HCT116 (cell line): ENCODE measurements around the gene INPP5F. TPM values are rescaled to one million over a fixed set of nuclear protein-coding genes. Genes with fewer than 3 reads are reported as not detected.

ENCODE experiments used
- ATAC-seq: fragments of 200-7000 bp; cut with Tn5 transposase; 2 replicates; pipeline ENCODE4 v1.9.1; 2020; ENCODE audit warnings: mild to moderate bottlenecking, moderate library complexity
- BruUV-seq: library from RNA; stranded (reverse); fragments of 400-500 nt; replicated peaks from 2 replicates; lab custom pipeline; 2021; lab: Mats Ljungman, UMichigan
- CTCF ChIA-PET: fragments of 300-600 bp; sonication (Branson Sonifier 250); formaldehyde crosslinking; loops from one replicate; lab custom pipeline; 2021; ENCODE audit warnings: antibody characterized with exemption; lab: Charles Lee
- POLR2A ChIA-PET: fragments of 300-600, 350-600 bp; sonication (Branson Sonifier 250); formaldehyde crosslinking; loops from one replicate; lab custom pipeline; 2021; ENCODE audit warnings: antibody characterized with exemption; lab: Charles Lee
- RAD21 ChIA-PET, 2 experiments: fragments of 300-600 bp; sonication (Branson Sonifier 250); formaldehyde crosslinking; loops; one replicate each; lab custom pipeline; 2023; ENCODE audit warnings: low total read pairs in 2 of 2; ENCODE audit not compliant: uncharacterized antibody in 2 of 2, unreplicated experiment in 2 of 2, low non-redundant PET in 1 of 2; lab: Charles Lee
- DNase-seq: peaks from one replicate; pipeline ENCODE4 v3.0.0-alpha.2; 2010; ENCODE audit warnings: low read depth, low spot score
- H2AFZ ChIP-seq: fragments of 200-600 bp; shearing (Covaris generic), sonication (generic); 2 replicates; pipeline ENCODE4 v1.6.1; 2017; ENCODE audit warnings: low read depth, mixed run types, mixed read lengths, antibody characterized with exemption, low read length; ENCODE audit not compliant: poor library complexity, severe bottlenecking
- H3K27ac ChIP-seq: 2 replicates; pipeline ENCODE4 v1.5.1; 2012; ENCODE audit warnings: low read depth, low read length
- H3K27me3 ChIP-seq: fragments of 200-600 bp; sonication (generic); 2 replicates; pipeline ENCODE4 v1.6.1; 2016; ENCODE audit warnings: mixed run types, low read length, mixed read lengths; ENCODE audit not compliant: insufficient read depth
- H3K36me3 ChIP-seq, 2 experiments: fragments of 200-500 bp in 1 of 2; fragments of 200-600 bp in 1 of 2; sonication (Bioruptor generic) in 1 of 2; sonication (generic) in 1 of 2; 2 replicates each; pipeline versions ENCODE4 v1.5.1 to v1.6.1; 2014 to 2016; ENCODE audit warnings: low read length in 2 of 2, inconsistent platforms in 1 of 2, mixed read lengths in 1 of 2, mixed run types in 1 of 2; ENCODE audit not compliant: insufficient read depth in 2 of 2, control insufficient read depth in 1 of 2
- H3K4me1 ChIP-seq, 2 experiments: fragments of 200-600 bp in 1 of 2; sonication (generic) in 1 of 2; 2 replicates each; pipeline versions ENCODE4 v1.5.1 to v1.6.1; 2012 to 2017; ENCODE audit warnings: low read length in 2 of 2, inconsistent platforms in 1 of 2, mild to moderate bottlenecking in 1 of 2, mixed read lengths in 1 of 2, mixed run types in 1 of 2, moderate library complexity in 1 of 2; ENCODE audit not compliant: insufficient read depth in 2 of 2, control insufficient read depth in 1 of 2
- H3K4me2 ChIP-seq: fragments of 200-600 bp; sonication (generic); 2 replicates; pipeline ENCODE4 v1.6.1; 2017; ENCODE audit warnings: mixed run types, low read length, mixed read lengths
- H3K4me3 ChIP-seq, 2 experiments: fragments of 200-600 bp in 1 of 2; sonication (generic) in 1 of 2; replicated peaks in 1 of 2; 2 replicates each; pipeline ENCODE4 v1.5.1; 2011 to 2016; ENCODE audit warnings: low read length in 2 of 2, control low read depth in 1 of 2, low read depth in 1 of 2, mild to moderate bottlenecking in 1 of 2, mixed read lengths in 1 of 2, mixed run types in 1 of 2
- H3K79me2 ChIP-seq: fragments of 200-600 bp; sonication (generic); 2 replicates; pipeline ENCODE4 v1.6.1; 2017; ENCODE audit warnings: mild to moderate bottlenecking, mixed run types, low read length, moderate library complexity, mixed read lengths; ENCODE audit not compliant: insufficient read depth
- H3K9ac ChIP-seq: fragments of 200-600 bp; sonication (generic); 2 replicates; pipeline ENCODE4 v1.6.1; 2016; ENCODE audit warnings: low read length, mixed read lengths
- H3K9me2 ChIP-seq: fragments of 200-600 bp; sonication (generic), shearing (Covaris generic); 2 replicates; pipeline ENCODE4 v1.6.1; 2017; ENCODE audit warnings: mixed run types, mild to moderate bottlenecking, moderate library complexity; ENCODE audit not compliant: insufficient read depth
- H3K9me3 ChIP-seq, 2 experiments: fragments of 200-500 bp in 1 of 2; fragments of 200-600 bp in 1 of 2; sonication (Bioruptor generic) in 1 of 2; sonication (generic) in 1 of 2; 2 replicates each; pipeline ENCODE4 v1.6.1; 2014 to 2017; ENCODE audit warnings: low read length in 2 of 2, mixed read lengths in 2 of 2, inconsistent platforms in 1 of 2, low read depth in 1 of 2, mild to moderate bottlenecking in 1 of 2, mixed run types in 1 of 2, moderate library complexity in 1 of 2; ENCODE audit not compliant: control insufficient read depth in 1 of 2, insufficient read depth in 1 of 2
- H4K20me1 ChIP-seq: fragments of 200-600 bp; sonication (generic), shearing (Covaris generic); 2 replicates; pipeline ENCODE4 v1.6.1; 2017; ENCODE audit warnings: mixed run types, mild to moderate bottlenecking, moderate library complexity; ENCODE audit not compliant: insufficient read depth
- CEBPB ChIP-seq: IDR thresholded peaks from 2 replicates; pipeline ENCODE4 v1.6.1; 2012; ENCODE audit warnings: low read depth
- ELF1 ChIP-seq: IDR thresholded peaks from 2 replicates; pipeline ENCODE4 v1.6.1; 2012; ENCODE audit warnings: low read depth, borderline replicate concordance
- JUND ChIP-seq: IDR thresholded peaks from 2 replicates; pipeline ENCODE4 v1.6.1; 2012
- POLR2A ChIP-seq: IDR thresholded peaks from 2 replicates; pipeline ENCODE4 v1.7.0; 2011; ENCODE audit warnings: borderline replicate concordance; ENCODE audit not compliant: insufficient read depth, insufficient read length; ENCODE audit errors: extremely low read depth
- POLR2AphosphoS5 ChIP-seq: IDR thresholded peaks from 2 replicates; pipeline ENCODE4 v1.6.1; 2011; ENCODE audit warnings: mild to moderate bottlenecking, low read depth, low read length, moderate library complexity
- RAD21 ChIP-seq: IDR thresholded peaks from 2 replicates; pipeline ENCODE4 v1.6.1; 2012; ENCODE audit warnings: low read depth, mild to moderate bottlenecking
- SIN3A ChIP-seq: IDR thresholded peaks from 2 replicates; pipeline ENCODE4 v1.6.1; 2012; ENCODE audit warnings: low read depth
- SRF ChIP-seq: IDR thresholded peaks from 2 replicates; pipeline ENCODE4 v1.6.1; 2012; ENCODE audit warnings: low read depth
- TCF7L2 ChIP-seq: IDR thresholded peaks from 2 replicates; pipeline ENCODE4 v1.7.0; 2011; ENCODE audit warnings: borderline replicate concordance, inconsistent platforms; ENCODE audit not compliant: insufficient read depth, insufficient read length; ENCODE audit errors: extremely low read depth
- ZFX ChIP-seq: fragments of 450-650 bp; IDR thresholded peaks from 2 replicates; pipeline ENCODE4 v1.6.1; 2017
- ZNF274 ChIP-seq: fragments of 200-500 bp; sonication (Bioruptor generic); IDR thresholded peaks from 2 replicates; pipeline ENCODE4 v1.6.1; 2014; ENCODE audit warnings: mild to moderate bottlenecking, low read depth, low read length, inconsistent platforms
- intact Hi-C: fragments of 100-400 bp; cut with micrococcal nuclease; formaldehyde crosslinking; loops from 2 replicates; pipeline ENCODE4 v1.10.0; 2022
- total RNA-seq: library from RNA; stranded (reverse); gene quantifications from one replicate; pipeline ENCODE4 v1.2.1, GENCODE V29; 2021; ENCODE audit not compliant: unreplicated experiment
- TF ChIP-seq, protein P1 (sequence below): IDR thresholded peaks from 2 replicates; pipeline ENCODE4 v1.6.1; 2012
- TF ChIP-seq, protein P2 (sequence below): IDR thresholded peaks from 2 replicates; pipeline ENCODE4 v1.6.1; 2012; ENCODE audit warnings: low read depth
- TF ChIP-seq, protein P3 (sequence below), 3 experiments: fragments of 200-600 bp in 1 of 3; sonication (generic) in 1 of 3; IDR thresholded peaks in 2 of 3; conservative IDR thresholded peaks in 1 of 3; 2 replicates each; pipeline ENCODE4 v1.5.1; 2012 to 2017; ENCODE audit warnings: low read depth in 2 of 3, low read length in 2 of 3, antibody characterized with exemption in 1 of 3, borderline replicate concordance in 1 of 3, control low read depth in 1 of 3, mild to moderate bottlenecking in 1 of 3, mixed read lengths in 1 of 3, mixed run types in 1 of 3, moderate library complexity in 1 of 3; ENCODE audit not compliant: insufficient read depth in 1 of 3

The INPP5F gene
- total RNA-seq, 1 experiment from 2014 or later, result 21.6 TPM

DNA sequence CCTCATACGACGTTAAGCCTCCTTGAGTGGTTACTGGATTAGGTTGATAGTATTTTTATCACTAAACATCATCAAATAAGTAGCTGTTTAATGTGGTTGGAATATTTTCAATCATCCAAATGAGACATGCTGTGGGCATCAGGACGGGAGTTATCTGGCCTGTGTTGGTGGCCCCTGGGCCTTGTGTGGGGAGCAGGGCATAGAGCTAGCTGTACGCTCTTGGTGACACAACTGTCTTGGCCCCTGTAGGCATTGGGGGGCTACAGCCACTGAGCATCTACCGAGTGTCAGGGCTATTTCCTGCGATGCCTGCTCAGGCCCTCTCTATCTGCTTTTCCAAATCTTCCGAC is 46.4 kb upstream of the INPP5F start:
- Histone ChIP-seq H4K20me1 (no peaks in the 10 kb centered on the region), H3K9me2 (no peaks in the 10 kb centered on the region), H3K27me3 (no peaks in the 10 kb centered on the region), H3K9ac (no peak overlapping the region), H3K79me2 (peaks cover 4% of the 10 kb centered on the region; the same call in 1 of the 2 replicates), H3K4me1 (peaks cover 41 to 56% of the 10 kb centered on the region in 2 experiments), H3K4me2 (peak overlapping the region; percentile 60), H3K27ac (no peak overlapping the region), H3K9me3 (no peaks in the 10 kb centered on the region), H3K36me3 (peaks cover 20 to 23% of the 10 kb centered on the region in 2 experiments), H3K4me3 (no peak overlapping the region), H2AFZ (no peak overlapping the region)
- DNase-seq (no peak), ATAC-seq (no peak)
- TF ChIP-seq SRF (no peak), POLR2AphosphoS5 (peak; percentile 8), ZFX (no peak)
- TF ChIP-seq, protein P1, sequence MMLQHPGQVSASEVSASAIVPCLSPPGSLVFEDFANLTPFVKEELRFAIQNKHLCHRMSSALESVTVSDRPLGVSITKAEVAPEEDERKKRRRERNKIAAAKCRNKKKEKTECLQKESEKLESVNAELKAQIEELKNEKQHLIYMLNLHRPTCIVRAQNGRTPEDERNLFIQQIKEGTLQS, result no peak
- ChIA-PET CTCF (interaction anchor here (1.4 to 2.8 kb wide), 2 partner anchors 71 to 180 kb away, joined by 8 to 14 read pairs; no protein-coding TSS in a partner anchor), POLR2A (interaction anchor here (1.0 to 1.8 kb wide), 2 partner anchors 12 to 28 kb away, joined by 3 to 4 read pairs; partner anchors contain the start of gene BAG3), RAD21 (no interaction called here)
- intact Hi-C loops, result no loop called here
- no TSS peak for BruUV-seq

DNA sequence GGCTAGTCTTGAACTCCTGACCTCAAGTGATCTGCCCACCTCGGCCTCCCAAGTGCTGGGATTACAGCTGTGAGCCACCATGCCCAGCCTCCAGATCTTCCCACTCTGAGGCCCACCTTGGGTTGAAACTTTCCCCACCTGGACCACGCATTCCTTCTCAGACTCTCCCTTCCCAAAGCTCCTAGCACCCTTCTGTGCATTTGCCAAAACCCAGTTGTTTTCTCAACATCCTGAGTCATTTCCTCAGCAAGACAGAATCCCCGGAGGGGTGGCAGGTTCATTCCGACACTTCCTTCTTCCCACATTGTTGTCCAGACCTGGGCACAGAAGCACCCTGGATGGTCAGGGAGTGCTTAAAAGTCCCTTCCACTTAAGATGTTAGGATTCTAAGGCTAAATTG is 45.8 kb upstream of the INPP5F start:
- H3K9ac ChIP-seq, result peak overlapping the region; percentile 10; the same call in 1 of the 2 replicates
- peak overlapping the region; percentile 60 for H3K4me2 ChIP-seq
- peak overlapping the region in 1 of 2 experiments; percentile 23; a peak in 2 of 4 replicates for H3K4me3 ChIP-seq
- intact Hi-C loops, result loop anchor here (10.0 kb wide), 1 partner anchor 745 kb away; no protein-coding TSS in a partner anchor
- peaks cover 4% of the 10 kb centered on the region; the same call in 1 of the 2 replicates for H3K79me2 ChIP-seq
- BruUV-seq, result no TSS peak
- H2AFZ ChIP-seq, result no peak overlapping the region
- no peaks in the 10 kb centered on the region for H4K20me1 ChIP-seq
- H3K27me3 ChIP-seq, result no peaks in the 10 kb centered on the region
- RAD21 ChIA-PET, result no interaction called here
- POLR2A ChIA-PET, result interaction anchor here (1.0 to 1.8 kb wide), 2 partner anchors 12 to 29 kb away, joined by 3 to 4 read pairs; partner anchors contain the start of gene BAG3
- no peaks in the 10 kb centered on the region for H3K9me2 ChIP-seq
- peaks cover 19 to 21% of the 10 kb centered on the region in 2 experiments for H3K36me3 ChIP-seq
- peaks cover 41 to 55% of the 10 kb centered on the region in 2 experiments for H3K4me1 ChIP-seq
- H3K9me3 ChIP-seq, result no peaks in the 10 kb centered on the region
- 0 out of 2 replicates have a peak overlapping the region, but pooled peaks have one; percentile 1 for H3K27ac ChIP-seq
- CTCF ChIA-PET, result interaction anchor here (1.4 to 2.8 kb wide), 2 partner anchors 71 to 179 kb away, joined by 8 to 14 read pairs; no protein-coding TSS in a partner anchor
- DNase-seq (peak; percentile 33), ATAC-seq (peak; percentile 47)
- TF ChIP-seq, protein P1, result no peak
- TF ChIP-seq TCF7L2 (no peak), CEBPB (peak; percentile 85), SIN3A (no peak), ZNF274 (no peak), RAD21 (no peak), ELF1 (no peak), POLR2A (no peak), JUND (peak; percentile 83)
- TF ChIP-seq, protein P2, sequence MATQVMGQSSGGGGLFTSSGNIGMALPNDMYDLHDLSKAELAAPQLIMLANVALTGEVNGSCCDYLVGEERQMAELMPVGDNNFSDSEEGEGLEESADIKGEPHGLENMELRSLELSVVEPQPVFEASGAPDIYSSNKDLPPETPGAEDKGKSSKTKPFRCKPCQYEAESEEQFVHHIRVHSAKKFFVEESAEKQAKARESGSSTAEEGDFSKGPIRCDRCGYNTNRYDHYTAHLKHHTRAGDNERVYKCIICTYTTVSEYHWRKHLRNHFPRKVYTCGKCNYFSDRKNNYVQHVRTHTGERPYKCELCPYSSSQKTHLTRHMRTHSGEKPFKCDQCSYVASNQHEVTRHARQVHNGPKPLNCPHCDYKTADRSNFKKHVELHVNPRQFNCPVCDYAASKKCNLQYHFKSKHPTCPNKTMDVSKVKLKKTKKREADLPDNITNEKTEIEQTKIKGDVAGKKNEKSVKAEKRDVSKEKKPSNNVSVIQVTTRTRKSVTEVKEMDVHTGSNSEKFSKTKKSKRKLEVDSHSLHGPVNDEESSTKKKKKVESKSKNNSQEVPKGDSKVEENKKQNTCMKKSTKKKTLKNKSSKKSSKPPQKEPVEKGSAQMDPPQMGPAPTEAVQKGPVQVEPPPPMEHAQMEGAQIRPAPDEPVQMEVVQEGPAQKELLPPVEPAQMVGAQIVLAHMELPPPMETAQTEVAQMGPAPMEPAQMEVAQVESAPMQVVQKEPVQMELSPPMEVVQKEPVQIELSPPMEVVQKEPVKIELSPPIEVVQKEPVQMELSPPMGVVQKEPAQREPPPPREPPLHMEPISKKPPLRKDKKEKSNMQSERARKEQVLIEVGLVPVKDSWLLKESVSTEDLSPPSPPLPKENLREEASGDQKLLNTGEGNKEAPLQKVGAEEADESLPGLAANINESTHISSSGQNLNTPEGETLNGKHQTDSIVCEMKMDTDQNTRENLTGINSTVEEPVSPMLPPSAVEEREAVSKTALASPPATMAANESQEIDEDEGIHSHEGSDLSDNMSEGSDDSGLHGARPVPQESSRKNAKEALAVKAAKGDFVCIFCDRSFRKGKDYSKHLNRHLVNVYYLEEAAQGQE, result no peak
- TF ChIP-seq, protein P3, sequence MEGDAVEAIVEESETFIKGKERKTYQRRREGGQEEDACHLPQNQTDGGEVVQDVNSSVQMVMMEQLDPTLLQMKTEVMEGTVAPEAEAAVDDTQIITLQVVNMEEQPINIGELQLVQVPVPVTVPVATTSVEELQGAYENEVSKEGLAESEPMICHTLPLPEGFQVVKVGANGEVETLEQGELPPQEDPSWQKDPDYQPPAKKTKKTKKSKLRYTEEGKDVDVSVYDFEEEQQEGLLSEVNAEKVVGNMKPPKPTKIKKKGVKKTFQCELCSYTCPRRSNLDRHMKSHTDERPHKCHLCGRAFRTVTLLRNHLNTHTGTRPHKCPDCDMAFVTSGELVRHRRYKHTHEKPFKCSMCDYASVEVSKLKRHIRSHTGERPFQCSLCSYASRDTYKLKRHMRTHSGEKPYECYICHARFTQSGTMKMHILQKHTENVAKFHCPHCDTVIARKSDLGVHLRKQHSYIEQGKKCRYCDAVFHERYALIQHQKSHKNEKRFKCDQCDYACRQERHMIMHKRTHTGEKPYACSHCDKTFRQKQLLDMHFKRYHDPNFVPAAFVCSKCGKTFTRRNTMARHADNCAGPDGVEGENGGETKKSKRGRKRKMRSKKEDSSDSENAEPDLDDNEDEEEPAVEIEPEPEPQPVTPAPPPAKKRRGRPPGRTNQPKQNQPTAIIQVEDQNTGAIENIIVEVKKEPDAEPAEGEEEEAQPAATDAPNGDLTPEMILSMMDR (IDR thresholded peaks at IDR 0.05 in 2 of 3, conservative IDR thresholded peaks at IDR 0.05 in 1 of 3; ENCODE audit: borderline replicate concordance in 1 of 3, insufficient read depth in 1 of 3, low read depth in 2 of 3, low read length in 2 of 3), result no peak
